CD4-positive, alpha-beta T cell treated with Interleukin-17A for 1 hour (primary cell): ENCODE data around the gene RNF111.
"Not testable (repeated sequence)": the region's sequence is repeated elsewhere in the genome, so short reads cannot be mapped to it uniquely, and the experiment has no call there.

Experiments
- DNase-seq: peaks from one replicate; pipeline ENCODE4 v3.0.0-alpha.2; 2020

The RNF111 gene

GRCh38 chr15:59063042-59063441 is 75.6 kb downstream of the RNF111 start:
- DNase-seq, result no peak

DNA sequence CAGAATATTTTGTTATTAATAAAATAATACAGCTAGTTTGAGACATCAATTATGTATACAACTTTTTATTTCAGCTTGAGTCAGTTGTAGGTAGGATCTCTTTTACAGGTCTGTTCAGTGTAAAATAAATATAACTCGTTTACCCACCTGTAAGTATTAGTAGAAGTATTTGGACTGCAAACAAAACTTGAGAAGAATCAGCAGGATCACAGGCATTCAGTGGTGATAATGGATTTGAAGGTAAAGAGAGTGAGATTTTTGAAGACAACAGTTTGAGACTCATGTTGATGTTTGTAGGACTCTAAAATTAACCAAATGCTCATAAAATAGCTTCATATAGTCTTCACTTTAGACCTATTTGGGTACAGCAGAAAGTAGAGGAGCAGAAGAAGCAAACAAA is 82.0 kb downstream of the RNF111 start:
- DNase-seq, result no peak

DNA sequence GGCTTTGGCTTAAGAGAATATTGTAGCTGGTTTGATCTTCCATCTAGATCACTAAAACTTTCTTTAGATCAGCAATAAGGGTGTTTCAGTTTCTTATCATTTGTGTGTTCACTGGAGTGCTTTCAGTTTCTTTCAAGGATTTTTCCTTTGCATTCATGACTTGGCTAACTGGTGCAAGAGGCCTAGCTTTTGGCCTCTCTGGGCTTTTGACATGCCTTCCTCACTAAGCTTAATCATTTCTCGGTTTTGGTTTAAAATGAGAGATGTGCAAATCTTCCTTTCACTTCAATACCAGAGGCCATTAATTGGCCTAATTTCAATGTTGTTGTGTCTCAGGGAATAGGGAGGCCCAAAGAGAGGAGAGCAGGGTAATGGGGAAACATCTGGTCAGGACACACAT is 87.1 kb downstream of the RNF111 start:
- DNase-seq, result no peak

DNA sequence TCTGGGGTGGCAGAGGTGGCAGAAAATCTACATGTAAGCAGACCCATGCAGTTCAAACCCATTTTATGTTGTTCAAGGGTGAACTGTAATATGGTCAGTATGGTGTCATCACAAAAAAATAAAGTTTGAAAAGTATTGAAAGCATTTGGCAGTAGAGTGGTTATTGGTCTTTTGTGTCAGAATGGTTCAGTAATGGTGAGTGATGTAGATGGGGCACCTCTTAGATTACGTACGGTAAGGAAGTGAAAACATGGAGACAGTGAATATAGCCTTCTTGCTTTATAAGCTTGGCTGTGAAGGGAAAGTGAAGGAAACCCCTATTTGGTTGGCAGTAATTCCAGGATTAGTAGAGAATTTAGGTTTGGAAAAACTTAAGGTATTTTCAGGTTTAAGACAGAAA is 100.3 kb downstream of the RNF111 start:
- DNase-seq, result no peak

GRCh38 chr15:59094077-59094476 is 106.6 kb downstream of the RNF111 start:
- DNase-seq, result no peak

DNA sequence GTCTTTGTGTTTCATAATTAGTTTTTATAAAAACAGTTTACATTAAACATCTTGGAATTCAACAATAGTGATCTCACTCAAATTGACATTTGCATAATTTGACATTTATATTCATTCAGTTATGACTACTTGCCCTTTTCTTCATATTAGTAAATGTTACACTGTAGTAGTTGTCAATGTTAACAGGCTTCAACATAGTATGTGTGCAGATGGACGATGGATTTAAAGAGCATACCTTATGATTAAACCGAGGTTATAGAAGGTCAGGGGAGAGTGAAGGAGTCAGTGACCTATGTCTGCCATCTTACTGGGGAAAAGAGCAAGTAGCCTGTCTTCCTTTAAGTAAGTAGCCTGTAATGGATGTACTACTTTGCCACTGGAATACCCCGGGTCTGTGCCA is 109.0 kb downstream of the RNF111 start:
- DNase-seq, result no peak

DNA sequence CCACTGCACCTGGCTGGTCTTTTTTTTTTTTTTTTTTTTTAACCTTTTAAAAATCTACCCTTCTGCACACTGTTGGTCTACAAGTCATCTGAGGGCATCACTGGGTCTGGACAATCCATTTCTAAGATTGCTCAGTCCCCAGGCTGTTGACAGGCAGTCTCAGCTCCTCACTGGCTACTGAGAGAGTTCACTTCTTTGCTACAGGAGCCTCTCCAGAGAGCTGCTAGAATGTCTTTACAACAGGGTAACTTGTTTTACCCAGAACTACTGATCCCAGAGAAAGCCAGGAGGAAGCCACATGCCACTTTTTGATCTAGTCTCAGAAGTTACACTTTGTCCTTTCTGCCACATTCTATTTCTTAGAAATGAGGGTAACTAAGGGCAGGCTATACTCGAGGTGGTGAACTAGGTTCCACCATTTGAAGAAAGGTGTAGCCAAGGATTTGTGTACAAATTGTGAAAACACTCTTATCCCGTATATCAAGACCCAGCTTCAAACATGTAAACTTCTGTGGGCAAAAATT is 111.8 kb downstream of the RNF111 start:
- DNase-seq, result no peak

- DNase-seq, result no peak
Measured at GRCh38 chr15:59104602-59104911, 117.1 kb downstream of the RNF111 start.

DNA sequence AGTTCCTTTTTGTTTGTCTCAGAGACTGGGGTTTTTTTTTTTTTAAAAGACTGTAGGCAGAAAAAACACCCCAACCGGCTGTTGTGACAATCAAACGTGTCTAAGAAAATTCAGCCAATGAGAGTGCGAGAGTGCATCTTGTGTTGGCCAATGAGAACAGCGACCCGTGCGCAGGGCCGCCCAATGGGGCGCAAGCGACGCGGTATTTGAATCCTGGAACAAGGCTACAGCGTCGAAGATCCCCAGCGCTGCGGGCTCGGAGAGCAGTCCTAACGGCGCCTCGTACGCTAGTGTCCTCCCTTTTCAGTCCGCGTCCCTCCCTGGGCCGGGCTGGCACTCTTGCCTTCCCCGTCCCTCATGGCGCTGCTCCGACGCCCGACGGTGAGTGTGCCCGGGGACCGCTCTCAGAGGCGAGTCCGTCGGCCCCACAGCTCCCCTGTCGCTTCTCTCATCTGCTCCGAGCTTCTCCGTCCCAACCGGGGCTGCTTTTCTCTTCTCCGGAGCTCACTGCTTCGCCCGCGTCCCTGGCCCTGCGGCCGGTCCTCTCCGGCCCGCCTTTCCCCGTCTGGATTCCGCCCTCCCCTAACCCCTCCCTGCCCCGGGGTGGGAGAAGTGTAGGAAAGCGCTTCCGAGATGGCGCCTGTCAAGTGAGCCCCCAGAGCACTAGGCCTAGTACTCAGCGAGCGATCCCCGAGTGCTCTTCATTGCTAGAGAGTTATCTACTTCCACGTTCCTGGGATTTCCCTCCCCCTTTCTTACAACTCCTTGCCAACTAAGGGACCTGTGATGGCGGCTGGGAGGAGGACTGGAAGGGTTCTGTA is 117.7 kb downstream of the RNF111 start, which contains the start of gene CCNB2:
Gene CCNB2 (plus strand): TSS at position 235 of the 821 bp plus-strand sequence. CDS start 123 bp downstream, at position 358.
- DNase-seq, result peak; percentile 93

DNA sequence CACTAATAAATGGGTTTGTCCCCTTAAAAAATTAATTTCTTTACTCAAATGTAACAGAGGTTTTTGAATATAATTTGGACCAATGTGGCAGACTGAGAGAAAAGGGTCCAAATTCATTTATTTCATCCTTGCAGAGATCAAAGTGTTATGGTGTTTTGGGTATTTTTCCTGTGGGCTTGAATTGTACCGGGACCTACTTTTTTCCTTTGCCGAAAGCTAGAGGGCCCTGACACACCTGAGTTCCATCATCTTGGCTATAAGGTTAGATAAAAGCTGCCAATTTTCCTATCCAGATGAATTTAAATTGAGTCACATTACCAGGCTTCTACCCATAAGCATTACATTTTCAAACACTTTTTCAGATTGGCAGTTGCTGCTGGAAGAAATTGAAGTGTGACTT is 118.4 kb downstream of the RNF111 start:
- DNase-seq, result no peak

- no peak for DNase-seq
Measured at GRCh38 chr15:59111251-59111650, 123.8 kb downstream of the RNF111 start.

- DNase-seq, result no peak
Measured at GRCh38 chr15:59115047-59115446, 127.6 kb downstream of the RNF111 start.

DNA sequence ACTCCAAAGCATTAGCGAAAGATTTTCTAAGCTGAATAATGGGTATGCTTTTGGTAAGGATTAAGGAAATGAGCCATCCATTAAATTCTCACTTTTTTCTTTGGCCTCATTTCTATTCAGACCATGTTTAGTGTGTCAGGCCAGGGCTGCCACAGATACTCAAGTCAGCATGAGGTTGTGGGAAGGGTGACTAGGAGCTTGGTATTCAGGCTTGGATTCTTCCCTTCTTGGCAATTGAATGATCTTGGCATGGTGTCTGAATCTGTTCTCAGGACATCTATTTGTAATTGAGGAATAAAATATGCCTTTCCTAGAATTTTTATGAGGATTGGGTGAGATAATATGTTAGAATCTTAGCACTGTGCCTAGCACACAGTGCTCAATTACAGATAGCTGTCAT is 128.7 kb downstream of the RNF111 start:
- DNase-seq, result no peak

- DNase-seq, result no peak
Measured at GRCh38 chr15:59116771-59117170, 129.3 kb downstream of the RNF111 start.

DNA sequence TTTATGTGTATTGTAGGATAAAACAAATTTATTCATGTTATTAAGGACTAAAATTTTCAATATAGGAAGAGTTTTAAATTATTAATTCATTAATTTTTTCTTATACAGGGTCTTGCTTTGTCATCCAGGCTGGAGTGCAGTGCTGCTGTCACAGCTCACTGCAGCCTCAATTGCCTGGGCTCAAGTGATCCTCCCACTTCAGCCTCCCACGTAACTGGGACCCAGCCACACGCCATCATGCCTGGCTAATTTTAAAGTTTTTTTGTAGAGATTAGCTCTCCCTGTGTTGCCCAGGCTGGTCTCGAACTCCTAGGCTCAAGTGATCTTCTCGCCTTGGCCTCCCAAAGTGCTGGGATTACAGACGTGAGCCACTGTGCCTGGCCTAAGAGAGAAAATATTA is 132.2 kb downstream of the RNF111 start:
- DNase-seq, result no peak

GRCh38 chr15:59120937-59121336 is 133.5 kb downstream of the RNF111 start:
- DNase-seq, result no peak

DNA sequence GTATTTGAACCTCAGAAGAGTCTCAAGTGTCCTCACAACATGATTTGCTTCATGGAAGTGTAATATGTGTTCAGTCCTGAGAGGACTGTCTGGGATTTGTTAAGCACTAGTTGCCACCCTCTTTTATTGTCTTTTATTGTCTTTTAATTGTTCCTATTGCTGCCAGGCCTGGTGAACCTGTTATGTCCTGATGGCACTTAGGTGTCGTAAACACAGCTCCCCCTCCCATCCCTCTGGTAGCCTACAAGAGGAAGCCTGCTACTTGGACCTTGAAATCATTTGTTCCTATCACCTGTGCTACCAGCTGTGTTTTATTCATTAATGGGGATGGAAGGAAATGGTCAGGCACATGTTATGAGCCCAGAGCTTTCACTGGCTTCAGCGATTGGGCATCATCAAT is 136.8 kb downstream of the RNF111 start:
- DNase-seq, result no peak

- DNase-seq, result not testable (repeated sequence)
Measured at GRCh38 chr15:59125683-59126082, 138.2 kb downstream of the RNF111 start.

DNA sequence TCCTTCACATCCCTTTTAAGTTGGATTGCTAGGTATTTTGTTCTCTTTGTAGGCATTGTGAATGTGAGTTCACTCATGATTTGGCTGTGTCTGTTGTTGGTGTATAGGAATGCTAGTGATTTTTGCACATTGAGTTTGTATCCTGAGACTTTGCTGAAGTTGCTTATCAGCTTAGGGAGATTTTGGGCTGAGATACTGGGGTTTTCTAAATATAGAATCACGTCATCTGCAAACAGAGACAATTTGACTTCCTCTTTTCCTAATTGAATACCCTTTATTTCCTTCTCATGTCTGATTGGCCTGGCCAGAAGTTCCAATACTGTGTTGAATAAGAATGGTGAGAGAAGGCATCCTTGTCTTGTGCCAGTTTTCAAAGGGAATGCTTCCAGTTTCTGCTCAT is 139.8 kb downstream of the RNF111 start:
- DNase-seq, result not testable (repeated sequence)

- no peak for DNase-seq
Measured at GRCh38 chr15:59131456-59131855, 144.0 kb downstream of the RNF111 start.

DNA sequence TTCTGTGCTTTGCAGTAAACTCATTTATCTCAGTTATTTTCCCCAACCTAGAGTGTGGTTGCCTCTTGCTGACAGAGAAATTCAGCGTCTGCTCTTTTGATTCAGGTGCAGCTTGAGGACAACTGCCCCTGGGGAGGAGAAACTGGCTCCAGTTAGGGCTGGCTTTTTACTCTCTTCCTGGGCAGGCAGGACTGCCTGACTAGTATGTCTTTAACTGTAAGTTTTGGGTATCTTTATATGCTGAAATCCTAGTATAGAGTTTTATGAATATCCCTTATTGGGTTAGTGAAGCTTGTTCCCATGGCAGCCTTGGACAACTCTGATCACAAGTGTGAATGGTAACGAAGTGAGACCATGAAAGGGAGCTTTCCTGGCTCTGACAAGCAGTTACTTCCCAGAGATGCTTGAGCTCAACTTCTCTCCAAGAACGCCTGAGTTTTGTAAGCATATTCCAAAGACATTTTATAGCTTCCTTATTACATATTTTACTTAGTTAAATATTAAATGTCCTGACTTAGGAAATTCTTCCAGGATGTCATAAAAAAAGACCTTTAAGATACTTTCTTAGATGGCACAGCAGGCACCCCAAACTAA is 144.6 kb downstream of the RNF111 start:
- DNase-seq, result no peak

- DNase-seq, result no peak
Measured at GRCh38 chr15:59133929-59134427, 146.5 kb downstream of the RNF111 start.

DNA sequence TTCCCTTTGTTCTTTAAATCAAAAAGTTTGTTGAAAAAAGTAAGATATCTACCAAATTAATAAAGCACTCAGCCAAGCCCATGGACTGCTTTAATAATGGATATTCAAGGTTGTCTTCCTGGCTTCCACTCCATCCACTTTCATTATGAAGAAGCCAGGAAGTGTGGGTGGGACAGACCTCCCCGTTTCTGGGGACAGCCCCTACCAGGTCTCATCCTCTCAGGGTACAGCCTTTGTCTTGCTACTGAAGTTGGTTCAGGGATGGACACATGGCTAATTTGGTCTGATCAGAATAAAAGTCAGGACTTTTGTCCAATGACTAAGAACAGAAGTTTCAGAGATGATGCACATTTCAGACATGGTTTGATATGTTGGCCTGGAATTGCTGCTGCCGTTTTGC is 150.1 kb downstream of the RNF111 start:
- no peak for DNase-seq

DNA sequence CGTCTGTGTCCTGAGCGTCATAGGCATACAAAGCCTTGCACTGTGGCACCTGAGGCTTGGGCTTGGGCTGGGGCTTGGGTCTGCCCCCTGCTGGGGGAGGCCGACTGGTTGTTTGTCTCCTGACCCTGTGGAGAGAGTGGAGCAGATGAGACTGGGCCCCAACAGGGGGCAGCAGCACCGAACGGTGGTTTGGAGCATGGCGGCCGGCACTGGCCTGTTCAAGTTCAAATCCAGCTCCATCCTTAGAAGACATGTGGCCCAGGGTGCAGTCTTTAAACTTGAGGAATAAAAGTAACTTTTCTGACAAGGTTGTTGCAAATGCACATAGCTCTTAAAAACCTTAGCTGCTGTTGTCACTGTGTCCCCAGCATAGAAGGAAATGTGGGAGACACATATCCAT is 150.8 kb downstream of the RNF111 start:
- peak; percentile 71 for DNase-seq
